CD4-positive, CD25-positive, alpha-beta regulatory T cell (primary cell): ENCODE data around the gene RUVBL2. TPM values are rescaled to one million over a fixed set of nuclear protein-coding genes. Genes with fewer than 3 reads are reported as not detected.

Source experiments
- ATAC-seq, 2 donors: fragments of 150-1000 bp; cut with Tn5 transposase; one replicate each; pipeline ENCODE4 v1.10.0; 2021; ENCODE audit warnings: low read depth in 2 of 2, moderate number of reproducible peaks in 2 of 2, moderate library complexity in 1 of 2
- DNase-seq, 3 donors: peaks; one replicate each; pipeline versions ENCODE4 v3.0.0 to v3.0.0-alpha.2; 2012 to 2022; ENCODE audit warnings: mixed read lengths in 1 of 3
- H3K27ac ChIP-seq: one replicate; pipeline ENCODE4 v1.7.0; 2013; ENCODE audit warnings: mild to moderate bottlenecking, low read length; ENCODE audit not compliant: insufficient read depth, poor library complexity, severe bottlenecking
- H3K27me3 ChIP-seq: one replicate; pipeline ENCODE4 v1.7.0; 2013; ENCODE audit warnings: low read length; ENCODE audit not compliant: control insufficient read depth, insufficient read depth
- H3K36me3 ChIP-seq: one replicate; pipeline ENCODE4 v1.7.0; 2013; ENCODE audit warnings: mild to moderate bottlenecking, low read length, moderate library complexity; ENCODE audit not compliant: control insufficient read depth, insufficient read depth
- H3K4me1 ChIP-seq: 2 replicates; pipeline ENCODE4 v1.7.0; 2013; ENCODE audit warnings: mild to moderate bottlenecking, low read length; ENCODE audit not compliant: insufficient read depth, control insufficient read depth, poor library complexity, severe bottlenecking
- H3K4me3 ChIP-seq: one replicate; pipeline ENCODE4 v1.7.0; 2013; ENCODE audit warnings: low read depth, mild to moderate bottlenecking, low read length, moderate library complexity
- H3K9me3 ChIP-seq, 2 experiments: 1 replicate in 1 of 2; 2 replicates in 1 of 2; pipeline ENCODE4 v1.7.0; 2013; ENCODE audit warnings: low read length in 2 of 2, mild to moderate bottlenecking in 1 of 2, moderate library complexity in 1 of 2; ENCODE audit not compliant: control insufficient read depth in 2 of 2
- H3K27ac Mint-ChIP-seq, 3 donors: one replicate each; pipeline ENCODE4 v1.8.0; 2020 to 2022; ENCODE audit warnings: mild to moderate bottlenecking in 3 of 3, mixed read lengths in 3 of 3, moderate library complexity in 2 of 3
- H3K27me3 Mint-ChIP-seq: one replicate; pipeline ENCODE4 v1.8.0; 2022; ENCODE audit warnings: mild to moderate bottlenecking, mixed read lengths
- H3K36me3 Mint-ChIP-seq: one replicate; pipeline ENCODE4 v1.8.0; 2020; ENCODE audit warnings: mixed read lengths
- H3K4me1 Mint-ChIP-seq, 4 donors: one replicate each; pipeline ENCODE4 v1.8.0; 2020 to 2022; ENCODE audit warnings: mixed read lengths in 4 of 4, mild to moderate bottlenecking in 1 of 4
- H3K4me3 Mint-ChIP-seq, 4 donors: one replicate each; pipeline ENCODE4 v1.8.0; 2020 to 2022; ENCODE audit warnings: mild to moderate bottlenecking in 4 of 4, mixed read lengths in 4 of 4, moderate library complexity in 3 of 4
- H3K9me3 Mint-ChIP-seq, 7 donors: one replicate each; pipeline ENCODE4 v1.8.0; 2020 to 2022; ENCODE audit warnings: mixed read lengths in 7 of 7, mild to moderate bottlenecking in 3 of 7, moderate library complexity in 2 of 7
- polyA plus RNA-seq, 4 donors: library from polyadenylated mRNA; unstranded; fragments of 300-500 nt; fragmentation: Illumina TruSeq; gene quantifications; one replicate each; pipeline ENCODE4 v1.2.3, GENCODE V29; 2021
- total RNA-seq: library from RNA; stranded (reverse); gene quantifications from one replicate; pipeline ENCODE4 v1.2.3, GENCODE V29; 2022

RUVBL2 gene
- total and polyA plus RNA-seq, 5 donors from 2014 or later = 18.5 to 60.2 (median 51.4) TPM

GRCh38 chr19:48991873-48992580, 1.7 kb upstream of the RUVBL2 start:
- no peak for ATAC-seq
- H3K27me3 Mint-ChIP-seq = no peaks in the 10 kb centered on the region
- Histone ChIP-seq H3K9me3 (no peaks in the 10 kb centered on the region), H3K36me3 (peaks cover 4% of the 10 kb centered on the region), H3K27ac (peak overlapping the region; percentile 90), H3K4me3 (peak overlapping the region; percentile 83), H3K4me1 (peaks cover 30% of the 10 kb centered on the region), H3K27me3 (no peaks in the 10 kb centered on the region)
- H3K27ac Mint-ChIP-seq = peak overlapping the region; percentile 73 to 99 (median 97)
- peak overlapping the region; percentile 89 to 97 (median 94) for H3K4me3 Mint-ChIP-seq
- DNase-seq = no peak
- H3K4me1 Mint-ChIP-seq = peaks cover 9 to 51% (median 32%) of the 10 kb centered on the region in 4 donors
- H3K36me3 Mint-ChIP-seq = peaks cover 17% of the 10 kb centered on the region
- no peaks in the 10 kb centered on the region for H3K9me3 Mint-ChIP-seq

DNA sequence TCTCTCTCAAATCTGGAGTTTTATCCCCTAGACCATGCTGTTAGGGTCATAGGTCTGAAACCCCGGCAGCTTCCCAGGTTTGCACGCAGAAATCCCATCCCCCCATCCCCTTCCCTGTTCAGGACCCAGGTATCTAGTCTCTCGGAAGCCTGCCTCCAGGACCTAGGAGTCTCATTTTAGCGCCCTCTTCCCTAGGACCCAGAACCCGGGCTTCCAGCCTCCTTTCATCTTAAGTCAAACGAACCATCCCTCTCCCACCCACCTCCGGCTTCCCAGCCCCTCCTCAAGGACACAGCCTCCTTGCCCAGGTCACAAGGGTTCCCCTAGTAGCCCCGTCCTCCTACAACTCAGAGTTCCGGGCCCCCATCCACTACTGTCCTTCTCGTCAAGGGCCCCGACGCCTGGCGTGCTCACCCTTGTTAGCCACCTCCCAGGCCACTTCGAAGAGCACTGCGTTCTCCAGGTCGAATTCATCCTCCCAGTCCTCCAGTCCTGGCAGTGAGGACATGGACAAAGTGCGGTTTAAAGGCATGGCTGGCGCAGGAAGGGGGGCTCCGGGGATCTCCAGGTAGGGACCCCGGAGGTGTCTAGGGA, 1.0 kb upstream of the RUVBL2 start:
- no peaks in the 10 kb centered on the region for H3K9me3 Mint-ChIP-seq
- DNase-seq = no peak
- H3K36me3 Mint-ChIP-seq = peaks cover 17% of the 10 kb centered on the region
- H3K4me3 Mint-ChIP-seq = peak overlapping the region; percentile 89 to 97 (median 94)
- Histone ChIP-seq H3K27ac (peak overlapping the region; percentile 90), H3K9me3 (no peaks in the 10 kb centered on the region), H3K4me1 (peaks cover 30% of the 10 kb centered on the region), H3K36me3 (peaks cover 4% of the 10 kb centered on the region), H3K4me3 (peak overlapping the region; percentile 83), H3K27me3 (no peaks in the 10 kb centered on the region)
- no peak for ATAC-seq
- H3K27me3 Mint-ChIP-seq = no peaks in the 10 kb centered on the region
- H3K27ac Mint-ChIP-seq = peak overlapping the region; percentile 73 to 99 (median 97)
- H3K4me1 Mint-ChIP-seq = peaks cover 9 to 49% (median 33%) of the 10 kb centered on the region in 4 donors

GRCh38 chr19:48994035-48994386, 324 bp downstream of the RUVBL2 start:
- no peaks in the 10 kb centered on the region for H3K27me3 ChIP-seq
- no peaks in the 10 kb centered on the region for H3K36me3 ChIP-seq
- H3K27me3 Mint-ChIP-seq = no peaks in the 10 kb centered on the region
- peak overlapping the region; percentile 97 to 99 (median 98) for H3K27ac Mint-ChIP-seq
- peak overlapping the region; percentile 89 to 97 (median 94) for H3K4me3 Mint-ChIP-seq
- peaks cover 9 to 51% (median 34%) of the 10 kb centered on the region in 4 donors for H3K4me1 Mint-ChIP-seq
- H3K27ac ChIP-seq = peak overlapping the region; percentile 90
- no peaks in the 10 kb centered on the region for H3K9me3 Mint-ChIP-seq
- H3K9me3 ChIP-seq = no peaks in the 10 kb centered on the region
- H3K4me3 ChIP-seq = peak overlapping the region; percentile 85
- ATAC-seq = no peak
- no peak for DNase-seq
- peaks cover 30% of the 10 kb centered on the region for H3K4me1 ChIP-seq
- H3K36me3 Mint-ChIP-seq = peaks cover 7% of the 10 kb centered on the region

DNA sequence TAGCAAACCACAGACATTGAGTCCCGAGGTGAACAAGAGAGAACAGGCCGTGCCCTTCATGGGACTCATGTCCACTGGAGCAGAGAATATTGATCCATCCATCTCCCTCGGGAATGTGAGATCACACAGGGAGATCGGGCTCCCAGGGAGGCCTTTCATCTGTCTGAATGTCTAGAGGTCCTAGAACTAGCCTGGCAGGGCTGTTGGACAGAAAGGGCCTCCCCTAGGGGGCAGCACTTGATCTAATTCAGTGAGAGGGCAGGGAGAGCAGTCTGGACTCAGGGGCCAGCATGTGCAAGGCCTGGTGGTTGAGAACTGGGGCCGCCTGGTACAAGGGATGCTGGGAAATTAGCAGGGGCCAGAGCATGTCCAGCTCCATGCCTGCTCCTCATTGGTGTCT, 4.3 kb downstream of the RUVBL2 start:
- Mint-ChIP-seq H3K4me3 (peak overlapping the region in 2 of 4 donors; percentile 37 to 75), H3K27me3 (no peaks in the 10 kb centered on the region), H3K4me1 (peaks cover 5 to 37% (median 28%) of the 10 kb centered on the region in 4 donors), H3K36me3 (peaks cover 7% of the 10 kb centered on the region), H3K9me3 (no peaks in the 10 kb centered on the region), H3K27ac (peak overlapping the region in 1 of 3 donors; percentile 65)
- H3K27ac ChIP-seq = no peak overlapping the region
- peaks cover 13% of the 10 kb centered on the region for H3K4me1 ChIP-seq
- H3K4me3 ChIP-seq = no peak overlapping the region
- H3K9me3 ChIP-seq = no peaks in the 10 kb centered on the region
- H3K27me3 ChIP-seq = no peaks in the 10 kb centered on the region
- no peaks in the 10 kb centered on the region for H3K36me3 ChIP-seq
- DNase-seq (peak in 2 of 3 donors; percentile 39 to 67), ATAC-seq (no peak)

GRCh38 chr19:48999481-49000325, 6.0 kb downstream of the RUVBL2 start:
- peak; percentile 79 to 82 for ATAC-seq
- Mint-ChIP-seq H3K27me3 (no peaks in the 10 kb centered on the region), H3K27ac (peak overlapping the region in 1 of 3 donors; percentile 49), H3K4me3 (peak overlapping the region in 2 of 4 donors; percentile 0 to 45), H3K4me1 (peaks cover 5 to 24% (median 17%) of the 10 kb centered on the region in 4 donors), H3K36me3 (peaks cover 10% of the 10 kb centered on the region), H3K9me3 (no peaks in the 10 kb centered on the region)
- Histone ChIP-seq H3K36me3 (peaks cover 7% of the 10 kb centered on the region), H3K27me3 (no peaks in the 10 kb centered on the region), H3K4me3 (no peak overlapping the region), H3K27ac (no peak overlapping the region), H3K4me1 (peaks cover 3% of the 10 kb centered on the region), H3K9me3 (no peaks in the 10 kb centered on the region)
- DNase-seq = peak; percentile 35 to 78 (median 67)

DNA sequence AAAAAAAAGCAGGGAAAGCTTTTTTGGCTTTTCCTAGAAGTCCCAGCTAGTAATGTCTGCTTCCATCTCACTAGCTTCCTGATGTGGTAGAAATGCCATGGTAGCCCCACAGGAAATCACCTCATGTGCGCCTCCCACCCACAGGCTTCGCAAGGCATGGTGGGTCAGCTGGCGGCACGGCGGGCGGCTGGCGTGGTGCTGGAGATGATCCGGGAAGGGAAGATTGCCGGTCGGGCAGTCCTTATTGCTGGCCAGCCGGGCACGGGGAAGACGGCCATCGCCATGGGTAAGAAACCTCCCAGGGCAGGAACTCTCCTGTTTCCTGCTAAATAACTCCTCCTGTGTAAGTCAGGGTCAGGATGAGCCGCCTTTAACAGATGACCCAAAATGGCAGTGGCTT, 10.4 kb downstream of the RUVBL2 start:
- Histone ChIP-seq H3K27me3 (no peaks in the 10 kb centered on the region), H3K4me3 (no peak overlapping the region), H3K4me1 (no peaks in the 10 kb centered on the region), H3K27ac (no peak overlapping the region), H3K36me3 (peaks cover 24% of the 10 kb centered on the region), H3K9me3 (no peaks in the 10 kb centered on the region)
- DNase-seq = no peak
- Mint-ChIP-seq H3K9me3 (no peaks in the 10 kb centered on the region), H3K4me1 (peaks cover 0 to 8% (median 5%) of the 10 kb centered on the region in 4 donors), H3K36me3 (peaks cover 16% of the 10 kb centered on the region), H3K27ac (no peak overlapping the region), H3K4me3 (no peak overlapping the region), H3K27me3 (no peaks in the 10 kb centered on the region)
- no peak for ATAC-seq

DNA sequence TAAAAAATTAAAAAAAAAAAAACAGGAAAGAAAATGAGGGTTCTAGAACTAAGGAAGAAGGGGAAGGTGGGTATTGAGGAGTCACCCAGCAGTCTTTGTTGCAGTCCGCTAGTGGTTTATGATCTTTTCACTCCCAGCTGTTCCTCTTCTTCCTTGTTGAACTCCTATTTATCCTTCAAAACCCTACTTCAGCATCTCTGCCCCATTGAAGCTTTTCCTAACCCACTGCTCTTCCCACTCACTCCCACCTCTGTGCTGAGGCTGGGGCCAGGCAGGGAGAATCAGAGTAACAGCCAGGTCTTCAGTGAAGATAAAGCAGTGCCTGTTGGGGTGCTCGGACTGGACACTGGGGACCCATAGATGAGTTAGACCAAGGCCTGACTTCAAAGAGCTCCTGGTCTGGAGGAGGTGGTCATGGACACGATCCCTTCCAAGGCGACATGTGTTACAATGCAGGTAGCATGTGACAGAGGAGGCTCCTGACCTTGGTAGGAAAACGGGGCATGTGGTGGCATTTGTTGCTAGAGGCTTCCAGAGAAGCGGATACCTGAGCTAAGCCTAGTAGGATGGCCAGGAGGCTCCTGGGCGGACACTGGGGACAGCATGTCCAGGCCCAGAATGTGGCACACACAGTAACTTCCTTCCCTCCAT, 11.4 kb downstream of the RUVBL2 start:
- peaks cover 28% of the 10 kb centered on the region for H3K36me3 ChIP-seq
- H3K27me3 ChIP-seq = no peaks in the 10 kb centered on the region
- no peaks in the 10 kb centered on the region for H3K4me1 ChIP-seq
- no peak overlapping the region for H3K27ac ChIP-seq
- no peak overlapping the region for H3K4me3 ChIP-seq
- H3K27ac Mint-ChIP-seq = no peak overlapping the region
- H3K9me3 Mint-ChIP-seq = no peaks in the 10 kb centered on the region
- no peaks in the 10 kb centered on the region for H3K27me3 Mint-ChIP-seq
- H3K36me3 Mint-ChIP-seq = peaks cover 13% of the 10 kb centered on the region
- no peak for ATAC-seq
- H3K4me1 Mint-ChIP-seq = peaks cover 0 to under 1% (median 0%) of the 10 kb centered on the region in 4 donors
- no peak for DNase-seq
- no peaks in the 10 kb centered on the region for H3K9me3 ChIP-seq
- no peak overlapping the region for H3K4me3 Mint-ChIP-seq
